Smooth muscle cell (in vitro differentiated cells): ENCODE results near the gene TRIM17. TPM values are rescaled to one million over a fixed set of nuclear protein-coding genes. Genes with fewer than 3 reads are reported as not detected.

Experiments
- DNase-seq: peaks from one replicate; lab custom pipeline; 2025; ENCODE audit not compliant: unreplicated experiment; lab: John Stamatoyannopoulos, UW
- H2AFZ ChIP-seq: fragments of 200-600 bp; sonication (generic); 2 replicates; pipeline ENCODE4 v1.6.0; 2016; ENCODE audit warnings: antibody characterized with exemption, low read depth, mild to moderate bottlenecking
- H3F3A ChIP-seq: fragments of 200-600 bp; sonication (generic); 2 replicates; pipeline ENCODE4 v1.6.0; 2017; ENCODE audit warnings: antibody characterized with exemption, low read depth
- H3K27ac ChIP-seq: fragments of 200-600 bp; sonication (generic); 2 replicates; pipeline ENCODE4 v1.5.1; 2016; ENCODE audit warnings: low read depth, mild to moderate bottlenecking
- H3K27me3 ChIP-seq: fragments of 200-600 bp; sonication (generic); 2 replicates; pipeline ENCODE4 v1.6.1; 2016; ENCODE audit warnings: low read depth, mild to moderate bottlenecking
- H3K36me3 ChIP-seq: fragments of 200-600 bp; sonication (generic); 2 replicates; pipeline ENCODE4 v1.5.1; 2016; ENCODE audit warnings: low read depth
- H3K4me1 ChIP-seq: fragments of 200-600 bp; sonication (generic); 2 replicates; pipeline ENCODE4 v1.5.1; 2016; ENCODE audit warnings: low read depth
- H3K4me2 ChIP-seq: fragments of 200-600 bp; sonication (generic); 2 replicates; pipeline ENCODE4 v1.6.0; 2016; ENCODE audit warnings: mild to moderate bottlenecking
- H3K4me3 ChIP-seq: fragments of 200-600 bp; sonication (generic); 2 replicates; pipeline ENCODE4 v1.5.1; 2016; ENCODE audit warnings: mild to moderate bottlenecking
- H3K79me2 ChIP-seq: fragments of 200-600 bp; sonication (generic); 2 replicates; pipeline ENCODE4 v1.6.0; 2016; ENCODE audit warnings: low read depth, mild to moderate bottlenecking
- H3K9ac ChIP-seq: fragments of 200-600 bp; sonication (generic); 2 replicates; pipeline ENCODE4 v1.6.0; 2016; ENCODE audit warnings: low read depth
- H3K9me3 ChIP-seq: fragments of 200-600 bp; sonication (generic); replicated peaks from 2 replicates; pipeline ENCODE4 v1.5.1; 2016; ENCODE audit warnings: low read depth
- H4K20me1 ChIP-seq: fragments of 200-600 bp; sonication (generic); 2 replicates; pipeline ENCODE4 v1.6.0; 2016; ENCODE audit warnings: low read depth
- CTCF ChIP-seq: fragments of 200-600 bp; sonication (generic); IDR thresholded peaks from 2 replicates; pipeline ENCODE4 v1.5.1; 2017; ENCODE audit warnings: borderline replicate concordance, mild to moderate bottlenecking, antibody characterized with exemption; ENCODE audit not compliant: insufficient read depth, poor library complexity, severe bottlenecking
- WGBS: methylation state at CpG from one replicate; pipeline ENCODE4 v1.1.7; 2016; ENCODE audit warnings: low lambda C conversion rate; 5-methylcytosine and 5-hydroxymethylcytosine counted together
- polyA plus RNA-seq: library from polyadenylated mRNA; unstranded; fragments of >200 nt; fragmentation: Nextera tagmentation; extraction: Ambion mirVana; gene quantifications from 2 replicates; pipeline ENCODE4 v1.2.1, GENCODE V29; 2016
- total RNA-seq: library from RNA; depleted of rRNA; stranded (reverse); fragments of >200 nt; gene quantifications from 2 replicates; pipeline ENCODE4 v1.2.3, GENCODE V29; 2014

The TRIM17 gene
- total and polyA plus RNA-seq, 2 experiments from 2014 or later, result 1.5 to 1.6 TPM

- H3K79me2 ChIP-seq, result no peaks in the 10 kb centered on the region
- no peak overlapping the region for H2AFZ ChIP-seq
- H3K27me3 ChIP-seq, result peaks cover 16% of the 10 kb centered on the region
- no peak overlapping the region for H3K9ac ChIP-seq
- H3K4me2 ChIP-seq, result no peak overlapping the region
- H3K4me3 ChIP-seq, result no peak overlapping the region
- no peak overlapping the region for H3K27ac ChIP-seq
- no peak for DNase-seq
- WGBS, result 90% methylated on average over 3 of the region's 3 CpGs
- no peaks in the 10 kb centered on the region for H3K9me3 ChIP-seq
- no peaks in the 10 kb centered on the region for H4K20me1 ChIP-seq
- no peaks in the 10 kb centered on the region for H3K4me1 ChIP-seq
- TF ChIP-seq CTCF, result no peak
- no peaks in the 10 kb centered on the region for H3K36me3 ChIP-seq
- no peaks in the 10 kb centered on the region for H3F3A ChIP-seq
Measured at GRCh38 chr1:228376262-228376628, 40.4 kb downstream of the TRIM17 start.

- Histone ChIP-seq H2AFZ (no peak overlapping the region), H3K27me3 (peaks cover 11% of the 10 kb centered on the region), H4K20me1 (no peaks in the 10 kb centered on the region), H3K27ac (no peak overlapping the region), H3K4me3 (no peak overlapping the region), H3K9ac (no peak overlapping the region), H3K36me3 (no peaks in the 10 kb centered on the region), H3K9me3 (no peaks in the 10 kb centered on the region), H3K79me2 (no peaks in the 10 kb centered on the region), H3K4me2 (no peak overlapping the region), H3K4me1 (no peaks in the 10 kb centered on the region), H3F3A (no peaks in the 10 kb centered on the region)
- no peak for DNase-seq
- 97% methylated on average over 22 of the region's 22 CpGs for WGBS
- no peak for TF ChIP-seq CTCF
Measured at GRCh38 chr1:228375578-228376261, 40.9 kb downstream of the TRIM17 start.

GRCh38 chr1:228374711-228375577 lies 41.7 kb downstream of the TRIM17 start:
- H3K79me2 ChIP-seq, result no peaks in the 10 kb centered on the region
- no peak for TF ChIP-seq CTCF
- H3K27me3 ChIP-seq, result peaks cover 5% of the 10 kb centered on the region
- H3F3A ChIP-seq, result no peaks in the 10 kb centered on the region
- H3K4me2 ChIP-seq, result no peak overlapping the region
- DNase-seq, result no peak
- WGBS, result 91% methylated on average over 25 of the region's 25 CpGs
- H4K20me1 ChIP-seq, result no peaks in the 10 kb centered on the region
- H3K9me3 ChIP-seq, result no peaks in the 10 kb centered on the region
- H3K4me1 ChIP-seq, result no peaks in the 10 kb centered on the region
- no peak overlapping the region for H3K27ac ChIP-seq
- H2AFZ ChIP-seq, result no peak overlapping the region
- no peaks in the 10 kb centered on the region for H3K36me3 ChIP-seq
- no peak overlapping the region for H3K9ac ChIP-seq
- no peak overlapping the region for H3K4me3 ChIP-seq
